Measurements from ENCODE around the gene FCHSD2. TPM values are rescaled to one million over a fixed set of nuclear protein-coding genes. Genes with fewer than 3 reads are reported as not detected.

The FCHSD2 gene
- total RNA-seq, 2 donors from 2014 or later: 41.1 to 45.0 TPM

DNA sequence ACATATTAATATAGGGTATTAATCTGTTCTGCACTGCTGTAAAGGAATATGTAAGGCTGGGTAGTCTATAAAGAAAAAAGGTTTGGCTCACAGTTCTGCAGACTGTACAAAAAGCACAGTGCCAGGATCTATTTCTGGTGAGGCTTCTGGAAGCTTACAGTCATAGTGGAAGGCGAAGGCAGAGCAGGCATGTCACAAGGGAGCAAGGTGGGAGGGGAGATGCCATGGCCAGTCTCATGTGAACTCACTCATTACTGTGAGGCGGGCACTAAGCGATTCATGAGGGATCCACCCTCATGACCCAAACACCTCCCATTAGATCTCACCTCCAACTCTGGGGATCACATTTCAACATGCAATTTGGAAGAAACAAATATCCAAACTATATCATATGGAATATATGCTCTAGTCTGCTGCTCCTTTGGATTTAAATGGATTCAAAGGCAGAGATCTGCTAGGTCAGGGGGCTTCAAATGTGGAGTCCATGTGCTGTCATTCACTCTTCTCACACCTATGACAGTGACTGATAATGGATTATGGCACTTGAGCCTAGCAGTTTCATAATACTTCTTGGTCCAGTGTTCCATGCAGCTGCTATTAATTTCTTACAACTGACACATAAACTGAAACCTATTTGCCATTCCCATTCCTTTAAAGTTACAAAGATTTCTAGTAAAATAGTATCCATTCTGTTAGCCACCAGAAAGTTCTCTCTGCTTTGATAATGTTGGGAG, 182.0 kb downstream of the FCHSD2 start:
- Mint-ChIP-seq H3K27ac (no peak overlapping the region), H3K27me3 (no peaks in the 10 kb centered on the region), H3K4me1 (peaks cover 4% of the 10 kb centered on the region), H3K4me3 (no peak overlapping the region), H3K36me3 (ENCODE audit: low read depth) (peaks cover 5% of the 10 kb centered on the region)
- no peak for DNase-seq
- no peaks in the 10 kb centered on the region for H3K9me3 ChIP-seq (ENCODE audit: control insufficient read depth, low read length, poor library complexity, severe bottlenecking)
- no peak for ATAC-seq

DNA sequence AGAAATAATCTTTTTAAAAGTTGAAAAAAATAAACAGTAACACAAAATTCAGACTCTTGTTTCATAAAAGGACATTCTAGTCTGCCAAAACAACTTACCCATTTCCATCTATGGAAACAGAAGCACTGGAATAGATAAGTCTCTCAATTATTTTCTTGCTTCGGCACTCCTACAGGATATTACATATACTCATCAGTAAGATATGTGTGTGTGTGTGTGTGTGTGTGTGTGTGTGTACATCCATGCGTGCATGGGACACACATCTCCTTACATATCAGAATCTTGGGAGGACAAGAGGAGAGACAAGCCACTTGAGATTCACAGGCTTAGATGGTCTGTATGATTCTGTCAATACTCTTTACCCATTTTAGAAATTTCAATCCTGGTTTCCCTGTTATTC, 183.3 kb downstream of the FCHSD2 start:
- Mint-ChIP-seq H3K4me3 (no peak overlapping the region), H3K4me1 (peaks cover 4% of the 10 kb centered on the region), H3K36me3 (ENCODE audit: low read depth) (peaks cover 2% of the 10 kb centered on the region), H3K27me3 (no peaks in the 10 kb centered on the region), H3K27ac (no peak overlapping the region)
- ATAC-seq (no peak), DNase-seq (no peak)
- H3K9me3 ChIP-seq (ENCODE audit: control insufficient read depth, low read length, poor library complexity, severe bottlenecking): no peaks in the 10 kb centered on the region

GRCh38 chr11:72955466-72955865, 186.7 kb downstream of the FCHSD2 start:
- no peak for DNase-seq
- Mint-ChIP-seq H3K4me3 (no peak overlapping the region), H3K27ac (no peak overlapping the region)

DNA sequence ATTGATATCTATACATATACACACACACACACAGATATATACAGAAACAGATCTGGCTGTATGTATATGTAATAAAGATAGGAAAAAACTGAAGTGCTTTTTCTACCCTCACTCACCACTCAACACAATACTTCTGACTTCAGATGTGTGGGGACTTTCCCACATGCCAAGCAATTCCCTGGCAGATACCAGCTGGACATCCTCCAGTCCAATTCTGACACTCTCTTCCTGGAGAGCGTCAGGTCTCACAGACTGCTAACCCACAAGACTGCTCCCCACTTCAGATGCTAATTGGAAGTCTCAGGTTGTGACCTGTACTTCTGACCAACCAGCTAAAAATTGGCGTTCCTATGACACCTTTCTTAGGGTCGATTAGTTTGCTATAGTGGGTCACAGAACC, 187.3 kb downstream of the FCHSD2 start:
- DNase-seq: no peak
- Mint-ChIP-seq H3K27ac (no peak overlapping the region), H3K4me3 (no peak overlapping the region), H3K27me3 (no peaks in the 10 kb centered on the region), H3K36me3 (ENCODE audit: low read depth) (peaks cover 2% of the 10 kb centered on the region), H3K4me1 (peaks cover 7% of the 10 kb centered on the region)
- no peaks in the 10 kb centered on the region for H3K9me3 ChIP-seq (ENCODE audit: control insufficient read depth, low read length, poor library complexity, severe bottlenecking)
- no peak for ATAC-seq

More at GRCh38 chr11:72955466-72955865, 186.7 kb downstream of the FCHSD2 start:
- no peak for ATAC-seq
- H3K27me3 Mint-ChIP-seq: no peaks in the 10 kb centered on the region
- H3K9me3 ChIP-seq (ENCODE audit: control insufficient read depth, low read length, poor library complexity, severe bottlenecking): no peaks in the 10 kb centered on the region
- peaks cover 7% of the 10 kb centered on the region for H3K4me1 Mint-ChIP-seq
- H3K36me3 Mint-ChIP-seq (ENCODE audit: low read depth): peaks cover 2% of the 10 kb centered on the region

GRCh38 chr11:72953637-72954036, 188.5 kb downstream of the FCHSD2 start:
- ATAC-seq: no peak
- H3K27ac Mint-ChIP-seq: no peak overlapping the region
- H3K9me3 ChIP-seq (ENCODE audit: control insufficient read depth, low read length, poor library complexity, severe bottlenecking): no peaks in the 10 kb centered on the region
- no peaks in the 10 kb centered on the region for H3K27me3 Mint-ChIP-seq
- no peak for DNase-seq
- peaks cover 7% of the 10 kb centered on the region for H3K4me1 Mint-ChIP-seq
- peaks cover 2% of the 10 kb centered on the region for H3K36me3 Mint-ChIP-seq (ENCODE audit: low read depth)
- H3K4me3 Mint-ChIP-seq: no peak overlapping the region

- Mint-ChIP-seq H3K27ac (no peak overlapping the region), H3K4me1 (peaks cover 7% of the 10 kb centered on the region), H3K36me3 (ENCODE audit: low read depth) (peaks cover 2% of the 10 kb centered on the region), H3K4me3 (no peak overlapping the region), H3K27me3 (no peaks in the 10 kb centered on the region)
- DNase-seq (no peak), ATAC-seq (peak; percentile 67)
- H3K9me3 ChIP-seq (ENCODE audit: control insufficient read depth, low read length, poor library complexity, severe bottlenecking): no peaks in the 10 kb centered on the region
Observed at GRCh38 chr11:72951888-72952287, 190.2 kb downstream of the FCHSD2 start.

- no peaks in the 10 kb centered on the region for H3K9me3 ChIP-seq (ENCODE audit: control insufficient read depth, low read length, poor library complexity, severe bottlenecking)
- Mint-ChIP-seq H3K36me3 (ENCODE audit: low read depth) (peaks cover 2% of the 10 kb centered on the region), H3K27me3 (no peaks in the 10 kb centered on the region), H3K4me1 (peaks cover 7% of the 10 kb centered on the region), H3K27ac (no peak overlapping the region), H3K4me3 (no peak overlapping the region)
- ATAC-seq (no peak), DNase-seq (no peak)
Observed at GRCh38 chr11:72951193-72951592, 190.9 kb downstream of the FCHSD2 start.

DNA sequence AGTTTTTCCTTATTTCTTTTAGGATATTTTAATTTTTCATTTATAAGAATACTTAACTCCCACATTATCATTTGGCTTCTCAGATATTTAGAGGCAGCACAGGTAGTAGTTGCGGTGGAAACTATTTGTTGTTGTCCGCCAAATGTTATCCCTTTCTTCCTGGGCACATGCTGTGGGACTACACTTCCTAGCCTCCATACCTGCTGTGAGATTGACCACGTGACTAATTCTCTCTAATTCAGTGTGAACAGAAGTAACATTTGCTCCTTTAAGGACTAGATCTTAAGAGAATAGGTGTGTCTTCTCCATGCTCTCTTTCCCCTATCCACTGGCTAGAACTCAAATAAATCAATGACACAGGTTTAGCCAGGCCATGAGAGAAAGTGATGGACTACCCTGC, 191.4 kb downstream of the FCHSD2 start:
- H3K9me3 ChIP-seq (ENCODE audit: control insufficient read depth, low read length, poor library complexity, severe bottlenecking): no peaks in the 10 kb centered on the region
- Mint-ChIP-seq H3K27me3 (no peaks in the 10 kb centered on the region), H3K4me1 (peaks cover 7% of the 10 kb centered on the region), H3K36me3 (ENCODE audit: low read depth) (no peaks in the 10 kb centered on the region), H3K27ac (no peak overlapping the region), H3K4me3 (no peak overlapping the region)
- ATAC-seq (no peak), DNase-seq (no peak)

DNA sequence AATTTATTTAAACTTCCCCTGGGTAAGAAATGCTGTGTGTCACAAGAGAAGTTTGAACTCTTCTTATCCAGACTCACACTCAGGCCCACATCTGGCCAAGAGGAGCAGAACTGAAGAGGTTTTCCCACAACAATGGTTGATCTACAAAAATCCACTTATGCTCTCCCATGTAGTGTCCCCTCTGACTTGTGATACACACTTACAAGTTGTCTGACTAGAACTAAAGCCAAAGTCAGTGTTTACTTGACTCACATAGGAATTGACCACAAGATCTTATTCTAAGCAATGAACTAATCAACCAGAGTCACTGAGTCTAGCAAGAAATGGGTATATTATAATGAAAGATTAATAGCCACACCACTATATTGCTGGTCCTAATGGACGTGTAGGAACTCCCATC, 194.9 kb downstream of the FCHSD2 start:
- Mint-ChIP-seq H3K4me3 (no peak overlapping the region), H3K27me3 (no peaks in the 10 kb centered on the region), H3K27ac (no peak overlapping the region), H3K4me1 (peaks cover 2% of the 10 kb centered on the region), H3K36me3 (ENCODE audit: low read depth) (peaks cover 3% of the 10 kb centered on the region)
- ATAC-seq: no peak
- no peak for DNase-seq
- H3K9me3 ChIP-seq (ENCODE audit: control insufficient read depth, low read length, poor library complexity, severe bottlenecking): no peaks in the 10 kb centered on the region

DNA sequence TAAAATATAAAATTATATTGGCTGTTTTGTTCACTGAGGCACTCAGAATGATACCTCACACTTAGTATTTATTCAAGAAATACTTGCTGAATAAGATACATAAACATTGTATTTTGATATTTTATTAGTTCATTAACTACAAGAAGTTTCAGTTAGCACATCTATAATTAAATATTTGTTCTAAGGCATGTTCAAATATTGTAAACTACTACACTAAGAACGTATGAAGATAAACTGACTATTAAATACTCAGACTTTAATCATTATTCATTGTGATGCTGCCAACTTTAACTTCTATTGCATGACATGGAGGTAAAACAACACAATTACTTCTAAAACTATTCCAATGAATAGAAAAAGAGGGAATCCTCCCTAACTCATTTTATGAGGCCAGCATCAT, 198.5 kb downstream of the FCHSD2 start:
- no peaks in the 10 kb centered on the region for H3K9me3 ChIP-seq (ENCODE audit: control insufficient read depth, low read length, poor library complexity, severe bottlenecking)
- peaks cover 3% of the 10 kb centered on the region for H3K36me3 Mint-ChIP-seq (ENCODE audit: low read depth)
- H3K4me3 Mint-ChIP-seq: no peak overlapping the region
- no peak for DNase-seq
- no peak for ATAC-seq
- H3K4me1 Mint-ChIP-seq: peaks cover 2% of the 10 kb centered on the region
- no peak overlapping the region for H3K27ac Mint-ChIP-seq
- no peaks in the 10 kb centered on the region for H3K27me3 Mint-ChIP-seq

- H3K9me3 ChIP-seq (ENCODE audit: control insufficient read depth, low read length, poor library complexity, severe bottlenecking): no peaks in the 10 kb centered on the region
- Mint-ChIP-seq H3K4me1 (peaks cover 5% of the 10 kb centered on the region), H3K27me3 (no peaks in the 10 kb centered on the region), H3K36me3 (ENCODE audit: low read depth) (peaks cover 6% of the 10 kb centered on the region), H3K4me3 (no peak overlapping the region), H3K27ac (no peak overlapping the region)
- no peak for ATAC-seq
- DNase-seq: no peak
Observed at GRCh38 chr11:72940417-72940816, 201.7 kb downstream of the FCHSD2 start.

DNA sequence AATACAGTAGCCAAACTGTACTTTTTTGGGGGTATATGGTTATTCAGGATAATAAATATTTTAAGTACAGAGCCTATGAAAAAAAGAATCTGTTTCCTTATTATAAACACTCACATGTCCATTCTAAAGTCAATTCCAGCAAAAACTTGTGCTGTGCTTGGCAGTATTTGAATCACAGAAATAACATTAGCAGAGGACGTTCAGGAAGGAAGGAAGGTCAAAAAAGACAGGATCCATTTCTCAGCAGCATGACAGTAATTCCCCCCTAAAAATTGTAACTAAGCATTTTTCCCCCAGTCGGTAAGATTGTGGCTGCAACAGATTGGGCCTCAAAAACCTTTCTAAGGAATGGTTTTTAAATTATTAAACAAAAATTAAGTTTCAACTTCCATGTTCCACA, 203.1 kb downstream of the FCHSD2 start:
- H3K9me3 ChIP-seq (ENCODE audit: control insufficient read depth, low read length, poor library complexity, severe bottlenecking): no peaks in the 10 kb centered on the region
- Mint-ChIP-seq H3K4me3 (peak overlapping the region; percentile 45), H3K4me1 (peaks cover 5% of the 10 kb centered on the region), H3K36me3 (ENCODE audit: low read depth) (peaks cover 6% of the 10 kb centered on the region), H3K27ac (no peak overlapping the region), H3K27me3 (no peaks in the 10 kb centered on the region)
- ATAC-seq: no peak
- DNase-seq: no peak

DNA sequence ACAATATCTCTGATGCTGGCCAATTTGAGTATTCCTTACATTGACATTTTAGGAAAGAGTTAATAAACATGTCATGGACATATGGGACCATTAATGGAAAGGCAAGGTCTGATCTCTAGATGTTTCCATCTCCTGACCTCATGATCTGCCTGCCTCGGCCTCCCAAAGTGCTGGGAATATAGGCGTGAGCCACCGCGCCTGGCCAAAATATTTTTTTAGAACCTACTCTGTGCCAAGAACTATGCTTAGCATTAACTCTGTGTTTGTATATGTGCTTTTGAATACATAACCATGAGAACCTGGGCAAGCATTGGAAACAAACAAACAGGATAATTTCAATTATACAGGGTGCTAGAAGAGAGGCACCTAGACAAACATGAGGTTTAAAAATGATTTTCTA, 204.7 kb downstream of the FCHSD2 start:
- no peak overlapping the region for H3K27ac Mint-ChIP-seq
- no peaks in the 10 kb centered on the region for H3K9me3 ChIP-seq (ENCODE audit: control insufficient read depth, low read length, poor library complexity, severe bottlenecking)
- no peaks in the 10 kb centered on the region for H3K27me3 Mint-ChIP-seq
- H3K4me1 Mint-ChIP-seq: peaks cover 2% of the 10 kb centered on the region
- H3K36me3 Mint-ChIP-seq (ENCODE audit: low read depth): peaks cover 3% of the 10 kb centered on the region
- H3K4me3 Mint-ChIP-seq: no peak overlapping the region
- ATAC-seq: no peak
- no peak for DNase-seq

- DNase-seq: no peak
- Mint-ChIP-seq H3K4me3 (no peak overlapping the region), H3K27ac (no peak overlapping the region), H3K36me3 (ENCODE audit: low read depth) (peaks cover 3% of the 10 kb centered on the region), H3K4me1 (peaks cover 2% of the 10 kb centered on the region), H3K27me3 (no peaks in the 10 kb centered on the region)
- no peak for ATAC-seq
- H3K9me3 ChIP-seq (ENCODE audit: control insufficient read depth, low read length, poor library complexity, severe bottlenecking): no peaks in the 10 kb centered on the region
Observed at GRCh38 chr11:72935700-72936099, 206.4 kb downstream of the FCHSD2 start.
